H1 (cell line): Measurements from ENCODE around the gene NEK10. TPM values are rescaled to one million over a fixed set of nuclear protein-coding genes. Genes with fewer than 3 reads are reported as not detected.

Source experiments
- CTCF ChIA-PET: fragments of 300-600 bp; sonication (Branson Sonifier 250); formaldehyde crosslinking; loops from one replicate; lab custom pipeline; 2021; ENCODE audit not compliant: partially characterized antibody; lab: Charles Lee
- POLR2A ChIA-PET: fragments of 300-600 bp; sonication (Branson Sonifier 250); formaldehyde crosslinking; loops from one replicate; lab custom pipeline; 2021; ENCODE audit warnings: inconsistent platforms; ENCODE audit not compliant: partially characterized antibody; lab: Charles Lee
- DNase-seq, 2 experiments: peaks; one replicate each; pipeline versions ENCODE4 v3.0.0 to v3.0.0-alpha.2; 2010 to 2022; ENCODE audit warnings: low spot score in 2 of 2, low read depth in 1 of 2, mixed read lengths in 1 of 2
- FAIRE-seq: peaks from 2 replicates; lab custom pipeline; 2011; peaks lifted over from hg19 to GRCh38; lab: Jason Lieb, UNC
- H2AFZ ChIP-seq: 2 replicates; pipeline ENCODE4 v1.8.1; 2012; ENCODE audit warnings: low read length, inconsistent platforms
- H2AK5ac ChIP-seq: 2 replicates; pipeline ENCODE4 v1.6.1; 2013; ENCODE audit warnings: low read depth, low read length
- H2BK120ac ChIP-seq: replicated peaks from 2 replicates; pipeline ENCODE3; 2013; ENCODE audit warnings: low read depth, low read length, inconsistent platforms
- H2BK12ac ChIP-seq: 2 replicates; pipeline ENCODE4 v1.6.1; 2013; ENCODE audit warnings: low read depth, low read length
- H2BK15ac ChIP-seq: 2 replicates; pipeline ENCODE4 v1.6.1; 2013; ENCODE audit warnings: low read length
- H2BK20ac ChIP-seq: 2 replicates; pipeline ENCODE4 v1.6.1; 2013; ENCODE audit warnings: low read length
- H2BK5ac ChIP-seq: 2 replicates; pipeline ENCODE4 v1.6.1; 2013; ENCODE audit warnings: low read depth, low read length
- H3K14ac ChIP-seq: 2 replicates; pipeline ENCODE4 v1.6.1; 2013; ENCODE audit warnings: inconsistent platforms; ENCODE audit not compliant: insufficient read length
- H3K18ac ChIP-seq: 2 replicates; pipeline ENCODE4 v1.6.1; 2013; ENCODE audit warnings: low read length; ENCODE audit errors: extremely low read depth
- H3K23ac ChIP-seq: 2 replicates; pipeline ENCODE4 v1.6.1; 2013; ENCODE audit warnings: inconsistent platforms; ENCODE audit not compliant: insufficient read length
- H3K23me2 ChIP-seq: 2 replicates; pipeline ENCODE4 v1.6.1; 2013; ENCODE audit warnings: low read depth, low read length
- H3K27ac ChIP-seq: 2 replicates; pipeline ENCODE4 v1.6.1; 2011; ENCODE audit warnings: low read depth, low read length, inconsistent platforms
- H3K27me3 ChIP-seq, 4 experiments: replicated peaks in 1 of 4; 1 replicate in 1 of 4; 2 replicates in 3 of 4; pipeline versions ENCODE4 v1.6.1 to v1.8.1; 2011 to 2013; ENCODE audit warnings: low read length in 3 of 4, mild to moderate bottlenecking in 3 of 4, inconsistent platforms in 2 of 4, mixed read lengths in 2 of 4, moderate library complexity in 1 of 4; ENCODE audit not compliant: control insufficient read depth in 3 of 4, insufficient read depth in 3 of 4; ENCODE audit errors: extremely low read depth in 1 of 4
- H3K36me3 ChIP-seq, 4 experiments: 2 replicates each; pipeline versions ENCODE4 v1.6.1 to v1.8.1; 2011 to 2013; ENCODE audit warnings: mild to moderate bottlenecking in 4 of 4, low read length in 3 of 4, moderate library complexity in 2 of 4, control low read depth in 1 of 4, inconsistent platforms in 1 of 4; ENCODE audit not compliant: insufficient read depth in 4 of 4, control insufficient read depth in 2 of 4
- H3K4ac ChIP-seq: replicated peaks from 2 replicates; pipeline ENCODE3; 2013; ENCODE audit warnings: low read length, low read depth, mixed read lengths, inconsistent platforms; ENCODE audit not compliant: insufficient read length
- H3K4me1 ChIP-seq, 4 experiments: replicated peaks in 1 of 4; 1 replicate in 1 of 4; 2 replicates in 3 of 4; pipeline versions ENCODE4 v1.6.1 to v1.8.1; 2011 to 2013; ENCODE audit warnings: low read length in 3 of 4, inconsistent platforms in 2 of 4, mixed read lengths in 1 of 4; ENCODE audit not compliant: insufficient read depth in 4 of 4, control insufficient read depth in 3 of 4
- H3K4me2 ChIP-seq, 2 experiments: 2 replicates each; pipeline versions ENCODE4 v1.6.1 to v1.8.1; 2011 to 2013; ENCODE audit warnings: low read depth in 2 of 2, low read length in 2 of 2, control low read depth in 1 of 2, inconsistent platforms in 1 of 2, mild to moderate bottlenecking in 1 of 2; ENCODE audit not compliant: insufficient read depth in 1 of 2
- H3K4me3 ChIP-seq, 4 experiments: fragments of 200-600, 300-600 bp in 1 of 4; sonication (generic), shearing (Covaris generic), sonication (Bioruptor Twin) in 1 of 4; 2 replicates each; pipeline versions ENCODE4 v1.5.1 to v1.8.1; 2011 to 2016; ENCODE audit warnings: low read length in 4 of 4, low read depth in 3 of 4, control low read depth in 2 of 4, inconsistent platforms in 2 of 4, mild to moderate bottlenecking in 2 of 4, mixed read lengths in 1 of 4, moderate library complexity in 1 of 4; ENCODE audit not compliant: insufficient read depth in 2 of 4; ENCODE audit errors: extremely low read depth in 1 of 4
- H3K56ac ChIP-seq: replicated peaks from 2 replicates; pipeline ENCODE3; 2013; ENCODE audit warnings: low read depth, mild to moderate bottlenecking, mixed read lengths, low read length, inconsistent platforms; ENCODE audit not compliant: insufficient read length
- H3K79me1 ChIP-seq: 2 replicates; pipeline ENCODE4 v1.6.1; 2013; ENCODE audit warnings: low read depth, low read length, control low read depth
- H3K79me2 ChIP-seq, 2 experiments: 2 replicates each; pipeline versions ENCODE4 v1.6.1 to v1.8.1; 2012 to 2013; ENCODE audit warnings: low read length in 2 of 2, mild to moderate bottlenecking in 2 of 2, inconsistent platforms in 1 of 2; ENCODE audit not compliant: insufficient read depth in 2 of 2, control insufficient read depth in 1 of 2
- H3K9ac ChIP-seq, 4 experiments: replicated peaks in 1 of 4; 1 replicate in 1 of 4; 2 replicates in 3 of 4; pipeline versions ENCODE4 v1.6.1 to v1.8.1; 2011 to 2013; ENCODE audit warnings: low read depth in 3 of 4, low read length in 3 of 4, control low read depth in 2 of 4, mild to moderate bottlenecking in 2 of 4, moderate library complexity in 2 of 4, inconsistent platforms in 1 of 4; ENCODE audit errors: extremely low read depth in 1 of 4
- H3K9me3 ChIP-seq, 2 experiments: 2 replicates each; pipeline versions ENCODE4 v1.6.1 to v1.8.1; 2012 to 2013; ENCODE audit warnings: mild to moderate bottlenecking in 2 of 2, moderate library complexity in 2 of 2, control low read depth in 1 of 2, inconsistent platforms in 1 of 2, low read depth in 1 of 2, low read length in 1 of 2, mixed read lengths in 1 of 2; ENCODE audit not compliant: insufficient read depth in 2 of 2
- H4K20me1 ChIP-seq, 2 experiments: replicated peaks in 1 of 2; 2 replicates each; pipeline versions ENCODE3 to v1.8.1; 2011 to 2013; ENCODE audit warnings: inconsistent platforms in 2 of 2, low read length in 2 of 2, mild to moderate bottlenecking in 1 of 2; ENCODE audit not compliant: insufficient read depth in 2 of 2, control insufficient read depth in 1 of 2
- H4K5ac ChIP-seq: 2 replicates; pipeline ENCODE4 v1.6.1; 2013; ENCODE audit warnings: low read length, low read depth, mixed read lengths, inconsistent platforms; ENCODE audit not compliant: insufficient read length
- H4K8ac ChIP-seq: 2 replicates; pipeline ENCODE4 v1.8.0; 2013; ENCODE audit warnings: mild to moderate bottlenecking, moderate library complexity, low read length, inconsistent platforms; ENCODE audit not compliant: insufficient read depth; ENCODE audit errors: extremely low read depth
- H4K91ac ChIP-seq: replicated peaks from 2 replicates; pipeline ENCODE3; 2013; ENCODE audit warnings: low read length, mixed read lengths, inconsistent platforms; ENCODE audit not compliant: insufficient read length
- BACH1 ChIP-seq: IDR thresholded peaks from 2 replicates; pipeline ENCODE4 v1.6.1; 2012; ENCODE audit warnings: low read length, improper control_type of control experiment
- CHD1 ChIP-seq: IDR thresholded peaks from 2 replicates; pipeline ENCODE4 v1.6.1; 2012; ENCODE audit warnings: low read depth, low read length, improper control_type of control experiment
- CTBP2 ChIP-seq: IDR thresholded peaks from 2 replicates; pipeline ENCODE4 v1.7.0; 2011; ENCODE audit warnings: borderline replicate concordance, mild to moderate bottlenecking, moderate library complexity, mixed read lengths, low read length; ENCODE audit not compliant: insufficient read depth, insufficient read length
- JUN ChIP-seq: IDR thresholded peaks from 2 replicates; pipeline ENCODE4 v1.6.1; 2011; ENCODE audit warnings: low read depth, mild to moderate bottlenecking, improper control_type of control experiment, low read length
- NANOG ChIP-seq: IDR thresholded peaks from 2 replicates; pipeline ENCODE4 v1.6.1; 2011; ENCODE audit warnings: low read length, low read depth, mild to moderate bottlenecking, inconsistent platforms; ENCODE audit not compliant: insufficient read depth, poor library complexity, severe bottlenecking
- NRF1 ChIP-seq: IDR thresholded peaks from 2 replicates; pipeline ENCODE4 v1.6.1; 2011; ENCODE audit warnings: mild to moderate bottlenecking, low read depth, low read length, improper control_type of control experiment
- PHF8 ChIP-seq: fragments of 200-600 bp; sonication (generic); conservative IDR thresholded peaks from 2 replicates; pipeline ENCODE4 v1.7.1; 2012; ENCODE audit warnings: low read depth, mild to moderate bottlenecking, inconsistent platforms, low read length, moderate library complexity
- POLR2A ChIP-seq, 2 experiments: IDR thresholded peaks; 1 replicate in 1 of 2; 2 replicates in 1 of 2; pipeline ENCODE4 v1.6.1; 2011; ENCODE audit warnings: low read depth in 2 of 2, low read length in 2 of 2, mild to moderate bottlenecking in 2 of 2; ENCODE audit errors: control extremely low read depth in 1 of 2
- RFX5 ChIP-seq: IDR thresholded peaks from 2 replicates; pipeline ENCODE4 v1.6.1; 2011; ENCODE audit warnings: low read depth, low read length, improper control_type of control experiment, borderline replicate concordance
- SAP30 ChIP-seq: fragments of 300-600 bp; sonication (generic); IDR thresholded peaks from 2 replicates; pipeline ENCODE4 v1.7.1; 2012; ENCODE audit warnings: low read length, moderate library complexity, mild to moderate bottlenecking, inconsistent platforms; ENCODE audit not compliant: insufficient read depth, insufficient replicate concordance
- TEAD4 ChIP-seq: IDR thresholded peaks from 2 replicates; pipeline ENCODE4 v1.6.1; 2012; ENCODE audit warnings: low read depth, low read length, inconsistent platforms, mixed read lengths
- WGBS, 2 experiments: shearing (Covaris generic) in 1 of 2; methylation state at CpG; one replicate each; pipeline versions ENCODE4 v1.1.6 to v1.1.7; 2013 to 2015; ENCODE audit warnings: low lambda C conversion rate in 2 of 2, mixed read lengths in 2 of 2, inconsistent platforms in 1 of 2, low coverage in 1 of 2, missing lambda C conversion rate in 1 of 2; ENCODE audit not compliant: insufficient replicate concordance in 2 of 2, insufficient coverage in 1 of 2, insufficient read length in 1 of 2; ENCODE audit errors: extremely low coverage in 1 of 2, missing lambda C conversion rate in 1 of 2; 5-methylcytosine and 5-hydroxymethylcytosine counted together
- polyA plus RNA-seq, 7 experiments: library from polyadenylated mRNA; depleted of rRNA in 3 of 7; stranded (reverse) in 5 of 7; unstranded in 2 of 7; fragments of >200 nt in 5 of 7; fragments of 200-250 nt in 2 of 7; gene quantifications; 1 replicate in 5 of 7; 2 replicates in 1 of 7; 4 replicates in 1 of 7; pipeline versions ENCODE4 v1.2.1 to v1.2.3, GENCODE V29; 2011 to 2013; ENCODE audit warnings: missing spikeins in 2 of 7, mixed read lengths in 2 of 7
- total RNA-seq: library from RNA; stranded (reverse); fragmentation: NEBNext Ultra II Directional; extraction: Animal tissue kit (Norgen Biotek cat#: 25700); gene quantifications from 2 replicates; pipeline ENCODE4 v1.2.1, GENCODE V29; 2021
- TF ChIP-seq, protein P1 (sequence below): IDR thresholded peaks from 2 replicates; pipeline ENCODE4 v1.6.1; 2011; ENCODE audit warnings: low read depth, mild to moderate bottlenecking, low read length; ENCODE audit not compliant: insufficient read depth

Gene NEK10
- total and polyA plus RNA-seq, 2 of the 8 experiments (the other 6 are each of a cell fraction or from before 2014, with no cell fraction given) = 0.18 to 0.50 TPM

DNA sequence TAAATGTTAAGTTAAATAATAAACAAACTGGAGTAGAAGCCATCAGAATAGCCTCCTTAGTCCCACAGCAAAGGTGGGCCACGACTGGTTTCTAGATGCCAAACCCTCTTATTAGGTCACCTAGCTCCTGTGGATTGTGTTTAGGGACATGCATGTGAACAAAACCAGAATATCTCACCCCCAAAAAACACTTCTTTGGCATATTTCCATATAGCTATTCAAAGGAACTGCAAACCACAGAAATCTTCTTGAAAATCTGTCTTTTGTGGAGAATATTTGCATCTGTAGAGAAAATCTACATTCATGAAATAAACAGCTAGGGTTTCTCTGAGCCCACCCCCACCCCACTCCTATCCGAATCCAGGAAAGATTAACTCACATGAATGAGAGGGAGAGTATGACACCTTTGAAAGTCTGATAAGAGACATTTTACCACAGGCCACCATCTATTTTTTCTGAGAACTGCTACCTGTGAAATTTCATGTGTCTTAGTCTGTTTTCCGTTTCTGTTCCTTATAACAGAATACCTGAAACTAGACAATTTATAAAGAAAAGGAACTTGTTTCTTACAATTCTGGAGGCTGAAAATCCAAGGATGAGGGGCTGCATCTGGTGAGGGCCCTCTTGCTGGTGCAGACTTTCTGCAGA is 159.4 kb downstream of the NEK10 start:
- Histone ChIP-seq H3K4ac (no peak overlapping the region), H4K5ac (no peak overlapping the region), H3K4me2 (no peak overlapping the region), H3K14ac (no peak overlapping the region), H4K20me1 (no peaks in the 10 kb centered on the region), H2AFZ (no peak overlapping the region), H4K8ac (no peak overlapping the region), H2BK12ac (no peak overlapping the region), H3K23me2 (no peaks in the 10 kb centered on the region), H3K18ac (no peak overlapping the region), H3K27ac (no peak overlapping the region), H3K79me1 (no peaks in the 10 kb centered on the region), H2BK15ac (no peak overlapping the region), H3K79me2 (no peaks in the 10 kb centered on the region), H3K23ac (no peak overlapping the region), H3K56ac (no peak overlapping the region), H2AK5ac (no peak overlapping the region), H3K4me1 (peaks cover 0 to 18% (median 5%) of the 10 kb centered on the region in 4 experiments; a peak in 4 of 7 replicates), H4K91ac (no peak overlapping the region), H3K4me3 (no peak overlapping the region), H2BK5ac (no peak overlapping the region), H3K9ac (no peak overlapping the region), H3K36me3 (no peaks in the 10 kb centered on the region), H3K9me3 (no peaks in the 10 kb centered on the region; a peak in 1 of 4 replicates), H2BK120ac (no peak overlapping the region), H2BK20ac (no peak overlapping the region), H3K27me3 (no peaks in the 10 kb centered on the region)
- WGBS, 2 experiments = 53% methylated on average over 3 of the region's 3 CpGs; no CpG with 5 or more reads in 1 of the 2 experiments
- ChIA-PET POLR2A (no interaction called here), CTCF (interaction anchor here (0.8 to 2.3 kb wide), 5 partner anchors 9 to 64 kb away, joined by 3 to 16 read pairs (median 3); no protein-coding TSS in a partner anchor)
- no peak for TF ChIP-seq POLR2A (IDR thresholded peaks at IDR 0.05; ENCODE audit: control extremely low read depth in 1 of 2, low read depth in 2 of 2, low read length in 2 of 2)
- TF ChIP-seq RFX5 = no peak
- no peak for TF ChIP-seq CTBP2
- TF ChIP-seq NRF1 = no peak
- no peak for TF ChIP-seq CHD1
- TF ChIP-seq, protein P1, sequence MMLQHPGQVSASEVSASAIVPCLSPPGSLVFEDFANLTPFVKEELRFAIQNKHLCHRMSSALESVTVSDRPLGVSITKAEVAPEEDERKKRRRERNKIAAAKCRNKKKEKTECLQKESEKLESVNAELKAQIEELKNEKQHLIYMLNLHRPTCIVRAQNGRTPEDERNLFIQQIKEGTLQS = no peak
- no peak for TF ChIP-seq TEAD4
- TF ChIP-seq PHF8 = no peak
- no peak for TF ChIP-seq SAP30
- no peak for TF ChIP-seq JUN
- TF ChIP-seq NANOG = no peak
- TF ChIP-seq BACH1 = no peak
- DNase-seq (no peak), FAIRE-seq (no peak)
